ENCODE data around the gene API5.
"Not testable (repeated sequence)": the region's sequence is repeated elsewhere in the genome, so short reads cannot be mapped to it uniquely, and the experiment has no call there.

Gene API5

DNA sequence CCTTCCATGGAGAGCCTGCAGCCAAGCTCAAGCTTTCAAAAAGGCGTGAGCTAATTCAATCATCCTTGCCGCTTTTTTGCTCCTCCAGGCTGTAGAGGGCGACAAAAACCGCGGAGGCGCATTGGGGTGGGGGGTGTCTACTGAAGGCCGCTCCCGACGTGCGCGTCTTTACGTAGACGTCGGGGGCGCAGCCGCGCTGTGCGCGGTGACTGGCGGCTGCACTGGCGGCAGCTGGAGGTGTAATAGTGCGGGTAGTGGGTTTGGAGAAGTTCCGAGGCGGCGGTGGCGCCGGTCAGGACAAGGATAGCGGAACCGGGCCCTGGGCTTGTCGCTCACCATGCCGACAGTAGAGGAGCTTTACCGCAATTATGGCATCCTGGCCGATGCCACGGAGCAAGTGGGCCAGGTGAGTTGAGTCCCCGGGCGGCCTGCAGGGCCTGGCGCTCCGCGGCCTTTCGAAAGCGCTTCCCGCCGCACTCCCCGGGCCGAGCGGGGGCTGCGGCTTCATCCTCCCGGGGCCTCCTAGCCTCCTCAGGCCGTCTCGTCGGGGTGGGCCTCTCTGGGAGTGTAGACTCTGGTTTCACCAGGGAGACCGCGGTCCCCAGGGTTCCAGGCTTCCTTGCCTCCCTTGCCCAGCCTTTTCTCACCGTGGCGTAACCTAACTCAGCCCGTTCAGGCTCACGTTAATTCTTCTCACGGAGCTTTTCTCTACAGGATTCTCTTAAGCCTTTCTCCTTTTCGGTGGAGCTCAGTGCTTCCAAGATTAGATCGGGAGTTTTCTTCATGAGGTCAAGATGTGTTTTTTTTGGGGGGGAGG lies at the start of gene API5:
API5 (plus strand) TSS at position 206 of the 817 bp plus-strand sequence; CDS start at position 338, 132 bp downstream.
- DNase-seq: peak; percentile 84 to 86

DNA sequence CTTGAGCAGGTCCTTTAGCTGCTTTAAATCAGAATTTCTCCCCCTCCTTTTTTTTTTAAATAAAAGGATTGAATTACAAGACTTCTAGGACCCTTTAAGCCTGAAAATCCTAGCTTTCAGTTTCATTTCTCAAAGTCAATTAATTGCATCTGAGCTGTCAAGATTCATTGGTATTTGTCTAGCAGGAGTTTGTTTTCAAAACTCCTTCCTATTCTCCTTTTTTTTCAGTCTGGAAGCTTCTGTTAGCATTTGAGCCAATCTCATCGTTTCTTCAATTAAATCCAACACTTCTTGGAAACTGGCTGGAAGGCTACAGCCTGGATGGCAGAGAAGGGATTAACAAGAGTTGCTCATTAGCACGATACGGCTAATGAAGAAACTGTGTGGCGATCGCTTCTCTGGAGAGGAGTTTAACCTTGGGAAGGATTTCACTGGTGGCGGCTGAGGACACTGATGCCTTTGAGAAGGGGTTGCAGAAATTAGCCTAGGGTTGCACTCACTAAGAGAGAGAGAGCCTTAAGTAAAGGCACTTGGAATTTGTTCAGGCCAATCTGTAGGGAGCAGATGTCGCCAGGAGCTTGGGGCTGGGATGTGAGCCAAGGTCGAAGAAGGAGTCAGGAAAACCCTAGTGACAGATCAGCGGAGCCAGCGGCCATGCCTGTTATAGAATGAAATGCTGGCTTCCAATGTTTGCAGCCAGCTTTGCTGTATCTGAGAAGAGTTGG lies 43.8 kb upstream of the API5 start:
- no peak for DNase-seq

DNA sequence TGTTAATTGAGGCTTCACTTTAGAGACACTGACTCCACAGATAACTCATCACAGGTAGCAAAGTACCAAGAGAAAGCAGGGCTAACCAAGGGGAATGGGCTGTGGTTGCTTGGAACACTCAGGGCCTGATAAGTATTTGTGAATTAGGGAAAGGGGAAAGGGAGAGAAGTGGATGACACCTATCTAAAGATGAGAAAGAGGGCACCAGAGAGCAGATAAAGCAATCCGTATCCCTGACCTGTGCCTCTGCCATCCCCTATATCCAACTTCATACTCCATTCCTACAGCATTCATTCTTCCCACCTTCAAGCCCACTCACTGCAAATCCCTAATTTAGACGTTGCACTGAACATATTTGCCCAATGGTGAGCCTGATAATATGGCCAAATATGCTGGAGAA lies 43.0 kb upstream of the API5 start:
- no peak for DNase-seq

DNA sequence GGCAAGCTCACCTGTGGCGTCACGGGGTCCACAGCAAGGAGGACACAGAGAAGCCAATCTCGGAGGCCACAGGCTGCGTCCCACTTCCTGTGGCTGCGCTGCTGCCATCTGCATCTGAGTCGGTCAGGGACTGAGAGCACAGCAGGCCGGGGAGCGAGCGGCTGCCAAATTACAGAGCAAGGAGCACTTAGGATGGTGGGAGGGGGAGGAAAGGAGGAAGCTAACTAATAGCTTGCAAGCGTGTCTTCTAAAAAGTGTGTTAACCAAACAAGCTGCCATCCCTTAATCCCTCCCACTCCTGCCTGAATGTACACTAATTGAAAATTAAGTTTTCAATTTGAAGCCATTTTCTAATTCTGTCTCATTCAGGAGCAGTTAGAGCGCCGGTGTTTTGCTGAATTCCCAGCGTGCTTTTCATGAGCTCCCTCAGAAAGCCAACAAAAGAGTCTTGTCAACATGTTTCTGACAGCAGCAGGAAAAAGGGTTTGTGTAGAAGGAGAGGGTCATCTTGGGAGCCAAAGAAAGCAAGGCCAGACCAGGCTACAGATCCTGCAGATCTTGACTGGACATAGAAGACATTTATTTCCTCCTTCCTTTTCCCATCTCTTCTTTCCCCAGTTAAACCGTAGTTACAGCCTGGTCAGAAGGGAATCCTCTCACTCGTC lies 42.4 kb upstream of the API5 start:
- DNase-seq: no peak

DNA sequence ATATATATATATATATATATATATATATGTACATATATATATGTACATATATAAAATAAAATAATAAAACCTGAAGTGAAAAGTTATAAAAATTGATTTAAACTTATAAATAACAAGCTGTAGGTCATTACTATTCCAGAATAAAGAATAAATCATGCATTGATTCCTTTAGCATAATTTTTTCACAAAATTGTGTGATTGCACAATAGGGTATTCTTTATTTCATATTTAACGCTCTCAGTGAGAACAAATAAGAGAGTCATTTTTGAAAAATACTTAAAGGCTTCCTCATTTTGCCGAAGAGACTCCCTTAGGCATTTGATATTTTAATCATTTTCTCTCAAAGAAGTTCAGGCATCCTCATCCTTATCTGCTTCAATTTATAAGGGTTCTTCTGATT lies 41.3 kb upstream of the API5 start:
- no peak for DNase-seq

DNA sequence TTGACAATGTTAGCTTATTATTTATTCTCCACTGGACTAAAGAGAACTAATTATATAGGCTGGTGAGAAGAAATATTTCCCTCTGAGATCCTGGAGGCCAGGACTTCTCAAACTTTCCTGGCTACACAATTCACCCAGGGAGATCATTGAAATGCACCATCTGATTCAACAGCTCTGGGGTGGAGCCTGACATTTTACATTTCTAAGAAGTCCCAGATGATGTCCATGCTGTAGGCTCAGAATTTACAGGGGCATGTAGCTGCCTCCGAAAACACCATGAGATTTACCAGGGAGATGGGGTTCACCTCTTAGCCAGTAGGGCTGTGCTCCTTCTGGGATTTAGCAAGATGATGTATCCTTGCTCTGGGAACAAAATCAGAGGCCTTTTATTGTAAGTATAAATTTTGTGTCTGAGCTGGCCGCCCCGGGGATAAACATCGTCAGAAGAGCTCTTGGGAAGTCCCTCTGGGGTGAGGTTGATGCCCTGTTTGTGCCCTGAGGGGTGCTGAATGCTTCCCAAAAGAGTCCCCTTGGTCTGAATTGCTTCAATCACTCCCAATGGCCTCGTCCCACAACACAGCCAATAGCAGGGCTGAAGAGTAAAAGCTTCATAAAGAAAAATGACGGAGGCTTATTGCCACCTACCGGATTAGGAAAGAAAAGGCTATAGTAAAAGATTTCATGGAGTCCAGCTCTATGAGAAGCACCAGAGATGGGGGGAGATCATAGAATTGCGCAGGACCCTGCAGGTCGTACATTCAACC lies 33.4 kb upstream of the API5 start:
- no peak for DNase-seq

DNA sequence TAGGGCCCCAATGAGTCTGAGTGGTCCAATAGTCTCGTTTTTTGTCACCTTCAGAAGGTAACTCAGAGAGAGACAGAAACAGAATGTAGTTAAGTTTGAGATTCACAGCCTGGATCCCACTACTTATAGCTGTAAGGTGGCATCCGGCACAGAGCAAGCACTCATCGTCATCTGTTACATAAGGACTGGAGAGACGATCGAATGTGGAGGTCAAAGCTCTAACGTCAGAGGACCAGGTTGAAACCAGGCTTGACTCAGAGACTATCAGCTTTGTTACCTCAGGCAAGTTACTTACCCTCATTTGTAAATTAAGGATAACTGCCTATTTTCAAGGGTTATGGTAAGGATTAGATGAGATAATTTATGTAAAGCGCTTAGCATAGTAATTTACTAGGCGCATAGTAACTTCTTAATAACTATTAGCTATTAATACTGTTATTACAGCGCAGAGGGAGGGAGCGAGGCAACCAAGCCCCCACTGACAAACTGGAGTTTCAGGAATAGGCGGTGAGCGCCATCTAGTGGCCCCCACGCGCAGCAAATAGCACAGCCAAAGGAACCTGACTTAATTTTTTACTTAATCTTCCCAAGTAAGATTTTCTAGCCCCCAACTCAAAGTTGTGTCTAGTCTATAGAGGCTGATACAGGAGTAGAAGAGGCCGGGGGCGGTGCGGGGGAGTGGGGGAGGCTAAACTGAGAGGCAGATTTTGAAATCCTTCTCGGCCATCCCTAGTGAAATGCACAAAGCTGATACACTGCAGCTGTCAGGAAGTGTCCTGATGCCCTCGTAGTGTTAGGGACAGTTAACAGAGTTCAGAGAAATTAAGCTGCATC lies 29.0 kb upstream of the API5 start:
- DNase-seq: peak; percentile 33 to 36

DNA sequence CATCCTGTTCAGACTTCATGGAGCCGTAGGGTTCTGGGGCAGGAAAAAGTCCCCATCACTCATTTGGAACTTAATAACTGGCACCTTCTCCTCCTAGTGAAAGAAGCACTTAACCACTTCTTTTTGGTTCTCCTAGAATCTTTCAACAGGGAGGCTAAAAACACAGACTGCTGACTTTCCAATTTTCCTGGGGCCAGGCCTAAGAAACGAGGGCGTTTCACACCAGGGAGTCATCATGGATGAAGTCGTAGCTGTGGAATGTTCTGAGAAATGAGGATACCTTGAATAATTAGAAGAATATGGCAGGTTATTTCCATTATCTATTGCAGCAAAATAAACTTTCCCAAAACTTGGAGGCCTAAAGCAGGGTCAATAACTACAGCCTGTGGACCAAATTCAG lies 26.0 kb upstream of the API5 start:
- no peak for DNase-seq

DNA sequence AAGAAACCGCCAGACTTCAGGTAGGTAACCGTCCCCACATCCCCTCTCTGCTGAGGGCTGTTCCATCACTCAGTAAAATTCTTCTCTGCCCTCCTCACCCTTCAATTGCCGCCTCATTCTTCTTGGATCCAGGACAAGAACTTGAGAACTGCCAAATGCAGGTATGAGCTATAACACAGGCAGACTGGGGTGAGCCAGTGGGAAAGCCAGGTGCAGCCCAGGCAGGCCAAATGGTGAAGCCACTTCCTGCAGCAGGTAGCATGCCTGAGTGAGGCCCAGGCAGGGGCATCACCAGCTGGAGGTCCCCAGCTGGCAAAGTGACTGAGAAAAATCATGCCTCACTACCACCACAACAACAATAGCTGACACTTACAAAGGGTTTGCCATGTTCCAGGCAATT lies 22.4 kb upstream of the API5 start:
- no peak for DNase-seq

DNA sequence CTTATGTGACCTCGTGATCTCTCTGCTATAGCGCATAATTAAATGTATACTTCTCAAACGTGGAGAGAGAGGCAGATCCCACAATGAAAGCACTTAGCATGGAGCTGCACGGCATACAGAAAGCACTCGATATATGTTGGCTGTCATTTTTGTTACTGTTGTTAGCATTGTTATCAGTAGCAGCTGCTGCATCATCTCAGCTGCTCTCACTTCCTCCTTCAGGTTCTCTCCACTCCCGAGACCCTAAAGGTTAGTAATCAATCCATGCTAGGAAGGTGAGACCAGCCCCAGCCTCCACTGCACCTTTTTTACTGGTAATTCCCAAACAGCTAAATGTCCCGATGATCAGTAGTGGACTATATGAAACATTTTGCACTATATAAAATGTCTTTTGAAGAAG lies 13.4 kb upstream of the API5 start:
- DNase-seq: no peak

DNA sequence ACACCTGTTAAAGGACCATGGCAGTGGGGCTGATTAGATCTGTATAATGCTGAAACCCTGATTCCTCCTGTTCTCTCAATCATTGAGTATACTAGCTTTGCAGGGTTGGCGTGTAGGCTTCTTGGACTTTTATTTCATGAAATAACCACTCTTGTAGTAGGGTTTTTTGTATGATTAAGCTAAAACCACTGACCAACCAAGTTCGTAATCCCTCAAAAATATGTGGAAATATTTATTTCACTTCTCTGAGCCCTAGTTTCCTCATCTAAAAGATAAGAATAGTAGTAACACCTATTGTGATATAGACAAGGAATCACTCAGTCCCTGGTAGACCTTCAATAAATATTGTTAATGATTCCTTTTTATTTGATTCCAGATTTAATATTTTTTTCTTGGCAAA lies 4.2 kb downstream of the API5 start:
- no peak for DNase-seq

DNA sequence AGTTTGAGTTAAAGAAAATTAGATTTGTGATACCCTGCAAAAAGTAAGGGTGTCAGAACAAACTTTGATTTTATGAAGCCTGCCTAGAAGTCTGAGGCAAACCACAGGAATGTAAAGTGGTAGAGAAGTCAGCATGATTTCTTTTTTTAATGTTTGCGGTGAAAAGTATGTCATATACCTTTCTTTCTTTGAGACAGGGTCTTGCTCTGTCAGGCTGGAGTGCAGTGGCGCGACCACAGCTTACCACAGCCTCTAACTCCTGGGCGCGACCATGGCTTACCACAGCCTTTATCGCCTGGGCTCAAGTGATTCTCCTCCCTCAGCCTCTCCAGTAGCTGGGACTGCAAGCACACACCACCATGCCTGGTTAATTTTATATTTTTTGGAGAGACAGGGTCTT lies 4.7 kb downstream of the API5 start:
- DNase-seq: no peak

DNA sequence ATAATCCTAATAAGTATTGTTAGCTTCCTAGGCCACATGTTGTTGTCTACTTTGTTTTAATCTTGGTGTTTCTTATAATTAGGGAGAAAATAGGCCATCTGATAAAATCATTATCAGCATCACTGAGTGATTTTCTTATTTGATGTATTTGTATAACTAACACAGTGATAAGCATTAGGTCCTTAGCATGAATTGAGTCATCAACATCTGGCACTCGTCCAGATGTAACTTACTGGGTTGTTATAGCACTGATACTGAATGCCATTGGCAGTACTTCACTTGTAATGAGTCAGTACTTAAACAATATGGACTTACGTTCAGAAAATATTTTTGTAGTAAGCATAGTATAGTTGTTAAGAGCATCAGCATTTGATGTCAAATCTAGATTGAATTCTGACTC lies 16.2 kb downstream of the API5 start:
- DNase-seq: no peak

DNA sequence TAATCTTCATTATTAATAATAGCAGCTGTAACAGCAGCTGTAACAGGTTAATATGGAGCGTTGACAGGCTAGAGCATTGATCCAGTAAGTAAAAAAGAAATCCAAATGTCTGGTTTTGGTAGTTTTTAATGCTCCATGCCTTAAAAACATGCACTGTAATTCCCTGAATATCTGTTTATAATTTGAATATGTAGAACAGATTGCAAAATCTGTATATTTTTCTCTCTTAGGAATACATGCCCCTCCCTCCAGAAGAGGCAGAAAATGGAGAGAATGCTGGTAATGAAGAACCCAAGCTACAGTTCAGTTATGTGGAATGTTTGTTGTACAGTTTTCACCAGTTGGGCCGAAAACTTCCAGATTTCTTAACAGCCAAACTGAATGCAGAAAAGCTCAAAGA lies 16.7 kb downstream of the API5 start:
- no peak for DNase-seq

DNA sequence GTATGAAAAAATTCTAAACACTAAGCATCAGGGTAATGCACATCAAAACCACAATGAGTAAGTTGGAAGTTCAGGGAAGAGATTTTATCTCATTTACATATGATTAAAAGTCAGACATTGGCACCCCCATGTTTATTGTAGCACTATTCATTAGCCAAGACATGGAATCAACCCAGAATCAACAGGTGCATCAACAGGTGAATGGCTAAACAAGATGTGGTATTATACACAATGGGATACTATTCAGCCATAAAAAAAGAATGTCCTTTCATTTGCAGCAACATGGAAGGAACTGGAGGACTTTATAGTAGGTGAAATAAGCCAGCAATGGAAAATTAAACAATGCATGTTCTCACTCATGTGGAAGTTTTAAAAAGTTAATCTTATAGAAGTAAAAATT lies 29.4 kb downstream of the API5 start:
- no peak for DNase-seq

DNA sequence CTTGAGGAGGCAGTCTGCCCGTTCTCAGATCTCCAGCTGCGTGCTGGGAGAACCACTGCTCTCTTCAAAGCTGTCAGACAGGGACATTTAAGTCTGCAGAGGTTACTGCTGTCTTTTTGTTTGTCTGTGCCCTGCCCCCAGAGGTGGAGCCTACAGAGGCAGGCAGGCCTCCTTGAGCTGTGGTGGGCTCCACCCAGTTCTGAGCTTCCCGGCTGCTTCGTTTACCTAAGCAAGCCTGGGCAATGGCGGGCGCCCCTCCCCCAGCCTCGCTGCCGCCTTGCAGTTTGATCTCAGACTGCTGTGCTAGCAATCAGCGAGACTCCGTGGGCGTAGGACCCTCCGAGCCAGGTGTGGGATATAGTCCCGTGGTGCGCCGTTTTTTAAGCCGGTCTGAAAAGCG lies 39.6 kb downstream of the API5 start:
- not testable (repeated sequence) for DNase-seq

DNA sequence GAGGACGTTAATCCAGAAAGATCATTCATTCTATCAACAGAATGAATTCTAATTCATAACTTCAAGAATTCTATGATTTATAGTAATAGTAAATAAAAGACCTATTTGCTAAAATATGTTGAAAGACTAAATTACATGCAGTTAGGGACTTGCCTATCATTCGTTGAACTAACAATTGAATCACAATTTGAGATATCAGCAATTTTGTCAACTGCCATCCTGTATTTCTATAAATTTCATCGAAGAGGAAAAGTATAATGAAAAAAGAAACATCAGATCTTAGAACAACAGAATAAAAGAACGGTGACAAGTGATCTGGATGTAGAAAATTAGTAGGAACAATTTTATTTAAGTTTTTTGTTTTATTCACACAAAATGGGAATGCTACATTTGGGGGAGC lies 42.5 kb downstream of the API5 start:
- DNase-seq: no peak

DNA sequence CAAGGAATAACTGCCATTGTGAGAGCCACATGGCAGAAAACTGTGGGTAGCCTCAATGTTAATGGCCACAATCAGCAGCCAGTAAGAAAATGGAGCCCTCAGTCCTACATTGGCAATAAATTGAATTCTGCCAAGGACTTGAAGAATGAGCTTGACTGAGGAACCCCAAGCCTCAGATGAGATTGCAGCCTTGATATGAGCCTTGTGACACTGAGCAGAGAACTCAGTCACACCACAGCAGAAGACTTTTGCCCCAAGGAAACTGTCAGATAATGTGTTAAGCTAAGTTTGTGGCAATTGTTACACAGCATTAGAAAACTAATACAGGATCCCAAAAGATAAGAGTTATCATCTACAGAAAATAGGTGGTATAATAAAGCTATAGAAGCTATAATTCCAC lies 44.5 kb downstream of the API5 start:
- DNase-seq: no peak

DNA sequence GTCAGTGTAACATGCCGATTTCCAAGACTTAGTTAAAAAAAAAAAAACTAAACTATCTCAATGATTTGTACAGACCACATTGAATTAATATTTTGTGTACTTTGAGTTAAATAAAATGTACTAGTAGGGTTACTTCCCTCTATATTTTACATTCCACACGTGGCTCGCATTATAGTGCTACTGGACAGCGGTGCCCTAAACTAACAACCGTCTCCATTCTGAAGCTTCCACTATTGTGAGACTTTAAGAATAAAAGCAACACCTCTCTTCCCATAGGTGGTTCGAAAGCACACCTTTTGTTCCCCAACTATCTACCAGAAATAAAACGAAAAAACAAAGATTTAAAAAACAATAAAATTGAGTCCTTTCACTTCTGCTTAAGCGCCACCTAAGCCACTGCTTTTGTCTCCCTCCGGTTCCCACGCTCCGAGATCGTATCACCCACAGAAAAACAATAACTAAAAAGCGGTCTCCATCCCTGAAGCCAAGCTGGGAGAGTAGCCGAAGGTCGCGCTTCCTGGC lies 46.5 kb downstream of the API5 start:
- no peak for DNase-seq

DNA sequence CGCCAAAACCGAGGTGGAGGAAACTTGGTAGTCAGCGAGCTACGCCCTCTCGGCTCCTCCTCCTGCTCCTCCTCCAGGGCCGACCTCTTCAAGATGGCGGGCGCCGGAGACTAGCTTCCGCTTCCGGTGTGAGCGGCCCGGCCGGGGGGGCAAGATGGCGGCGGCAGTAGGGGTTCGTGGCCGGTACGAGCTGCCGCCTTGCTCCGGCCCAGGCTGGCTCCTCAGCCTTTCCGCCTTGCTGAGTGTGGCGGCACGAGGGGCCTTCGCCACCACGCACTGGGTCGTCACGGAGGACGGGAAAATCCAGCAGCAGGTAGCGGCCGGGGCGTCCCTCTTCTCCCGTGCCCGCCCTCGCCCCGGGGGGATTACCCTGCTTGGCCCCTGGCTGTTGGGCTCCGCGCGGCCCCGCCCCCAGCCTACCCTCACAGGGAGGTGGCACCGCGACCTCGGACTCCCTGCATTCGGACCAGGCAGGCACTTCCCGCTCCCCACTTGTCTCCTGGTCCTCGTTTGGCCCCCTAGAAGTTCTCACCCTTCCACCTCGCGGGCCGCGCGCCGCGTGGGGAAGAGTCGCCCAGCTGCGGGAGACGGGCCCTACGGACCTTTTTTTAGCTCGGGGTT lies 47.1 kb downstream of the API5 start, which contains the start of gene TTC17:
TTC17 (plus strand) TSS at position 120 of the 621 bp plus-strand sequence; CDS start at position 155, 35 bp downstream.
- peak; percentile 86 to 89 for DNase-seq

DNA sequence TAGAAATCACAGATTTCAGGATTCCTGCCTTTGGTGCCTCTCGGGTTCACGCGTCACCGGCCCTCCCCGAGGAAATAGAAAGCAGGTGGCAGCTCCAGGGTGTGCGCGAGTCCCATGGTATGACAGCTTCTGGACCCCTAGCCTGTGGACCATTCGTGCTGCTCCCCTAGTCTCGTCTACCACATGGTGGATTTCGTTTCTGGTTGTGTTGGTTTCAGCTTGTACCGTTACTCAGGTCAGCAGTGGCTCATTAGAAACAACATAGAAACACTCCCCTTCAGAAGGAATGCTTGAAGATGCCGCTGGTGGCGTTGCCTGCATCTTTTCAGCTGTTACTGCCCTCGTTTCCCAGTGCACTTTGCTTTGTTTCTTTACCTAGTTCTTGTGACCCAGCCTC lies 47.6 kb downstream of the API5 start:
- peak in 1 of 2 donors; percentile 16 for DNase-seq
